HG03135 (cell line): ENCODE data around the gene PGAM5.
A peak's percentile ranks its signal among the peaks of the same experiment; 100 is the strongest.
"Not testable (repeated sequence)": the region's sequence is repeated elsewhere in the genome, so short reads cannot be mapped to it uniquely, and the experiment has no call there.

ENCODE experiments used
- ATAC-seq: cut with Tn5 transposase; IDR thresholded peaks from one replicate; pipeline ENCODE4 v1.9.1; 2021; ENCODE audit warnings: mild to moderate bottlenecking, moderate library complexity; ENCODE audit not compliant: unreplicated experiment

Gene PGAM5

DNA sequence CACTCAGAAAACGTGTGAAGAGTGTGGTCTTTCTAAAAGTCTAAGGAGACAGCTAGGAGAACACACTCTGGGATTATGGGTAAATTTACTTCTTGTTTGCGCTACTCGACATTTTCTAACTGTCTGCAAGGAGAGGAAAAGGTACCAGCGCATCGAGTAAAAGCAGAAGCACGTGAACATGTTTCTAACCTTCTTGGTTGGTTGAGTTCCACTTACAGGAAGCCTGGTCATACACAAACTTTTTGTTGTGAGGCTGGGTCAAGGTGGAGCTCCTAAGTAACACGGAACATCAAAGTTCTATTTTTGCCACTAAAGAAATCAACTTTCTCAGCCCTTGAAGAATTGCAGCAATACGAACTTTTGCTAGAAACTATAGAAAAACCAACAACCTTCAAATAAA lies 31.0 kb downstream of the PGAM5 start:
- ATAC-seq = no peak

GRCh38 chr12:132743831-132744230 lies 33.2 kb downstream of the PGAM5 start:
- ATAC-seq = no peak

- ATAC-seq = no peak
These were observed 36.0 kb downstream of the PGAM5 start for GRCh38 chr12:132746613-132747012.

DNA sequence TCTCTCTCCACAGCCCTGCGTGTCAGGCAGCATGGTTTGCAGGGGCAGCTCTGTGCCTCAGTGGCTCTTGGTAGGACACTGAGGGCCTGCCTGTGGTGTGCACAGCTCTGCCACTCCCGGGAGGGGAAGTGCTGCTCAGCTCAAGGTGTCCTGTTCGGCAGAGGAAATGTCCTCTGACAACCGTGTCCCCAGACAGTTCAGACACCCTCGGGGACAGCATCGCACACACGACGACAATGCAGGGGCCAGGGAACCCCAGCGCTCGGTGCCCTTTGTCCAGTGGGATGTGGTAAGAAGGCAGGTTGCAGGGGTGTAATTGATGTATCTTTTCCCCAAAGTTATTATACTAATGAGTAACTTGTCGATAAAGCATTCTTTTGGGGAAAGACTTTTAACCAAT lies 36.8 kb downstream of the PGAM5 start:
- ATAC-seq = no peak

DNA sequence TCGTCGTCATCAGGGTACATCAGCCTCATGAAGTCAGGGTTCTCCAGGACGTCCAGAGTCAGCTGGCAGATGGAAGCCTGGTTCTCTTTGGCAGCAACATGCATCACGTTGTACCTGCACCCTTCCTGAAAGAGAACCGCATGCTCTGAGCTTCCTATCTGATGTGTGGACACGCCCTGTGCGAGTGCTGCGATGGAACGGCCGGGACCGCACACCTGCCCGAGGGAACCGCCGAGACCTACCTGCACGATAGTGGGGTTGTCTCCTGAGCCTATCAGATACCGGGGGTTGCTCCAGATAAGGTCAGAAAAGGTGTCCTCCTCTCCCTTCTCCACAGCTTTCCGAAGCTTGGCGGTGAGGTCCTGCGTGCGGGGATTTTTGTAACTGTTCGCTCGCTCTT lies 37.3 kb downstream of the PGAM5 start:
- ATAC-seq = no peak

DNA sequence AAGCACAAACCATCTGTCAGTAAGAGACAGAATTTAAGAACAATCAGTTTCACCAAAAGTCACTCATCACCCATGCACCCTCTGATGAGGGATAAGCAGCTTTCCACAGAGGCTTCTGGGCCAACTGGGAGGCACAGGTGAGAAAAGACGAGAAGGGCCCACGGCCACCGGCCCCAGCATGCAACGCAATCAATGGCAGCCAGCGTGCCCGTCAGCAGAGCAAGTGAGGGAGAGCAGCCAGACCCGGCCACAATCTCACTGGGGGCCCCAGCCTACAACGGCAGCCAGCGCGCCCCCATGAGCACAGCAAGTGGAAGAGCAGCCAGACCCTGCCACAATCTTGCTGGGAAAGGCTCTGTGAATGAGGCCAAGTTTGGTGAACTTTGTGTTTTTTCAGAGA lies 37.7 kb downstream of the PGAM5 start:
- ATAC-seq = no peak

DNA sequence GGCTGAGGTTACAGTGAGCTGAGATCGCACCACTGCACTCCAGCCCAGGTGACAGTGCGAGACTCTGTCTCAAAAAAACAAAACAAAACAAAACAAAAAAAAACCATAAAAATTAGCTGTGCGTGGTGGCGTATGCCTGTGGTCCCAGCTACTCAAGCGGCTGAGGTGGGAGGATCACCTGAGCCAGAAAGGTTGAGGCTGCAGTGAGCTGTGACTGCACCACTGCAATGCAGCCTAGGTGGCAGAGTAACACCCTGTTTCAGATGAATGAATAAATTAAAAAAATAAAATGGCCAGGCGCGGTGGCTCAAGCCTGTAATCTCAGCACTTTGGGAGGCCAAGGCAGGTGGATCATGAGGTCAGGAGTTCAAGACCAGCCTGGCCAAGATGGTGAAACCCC lies 43.0 kb downstream of the PGAM5 start:
- ATAC-seq = not testable (repeated sequence)

DNA sequence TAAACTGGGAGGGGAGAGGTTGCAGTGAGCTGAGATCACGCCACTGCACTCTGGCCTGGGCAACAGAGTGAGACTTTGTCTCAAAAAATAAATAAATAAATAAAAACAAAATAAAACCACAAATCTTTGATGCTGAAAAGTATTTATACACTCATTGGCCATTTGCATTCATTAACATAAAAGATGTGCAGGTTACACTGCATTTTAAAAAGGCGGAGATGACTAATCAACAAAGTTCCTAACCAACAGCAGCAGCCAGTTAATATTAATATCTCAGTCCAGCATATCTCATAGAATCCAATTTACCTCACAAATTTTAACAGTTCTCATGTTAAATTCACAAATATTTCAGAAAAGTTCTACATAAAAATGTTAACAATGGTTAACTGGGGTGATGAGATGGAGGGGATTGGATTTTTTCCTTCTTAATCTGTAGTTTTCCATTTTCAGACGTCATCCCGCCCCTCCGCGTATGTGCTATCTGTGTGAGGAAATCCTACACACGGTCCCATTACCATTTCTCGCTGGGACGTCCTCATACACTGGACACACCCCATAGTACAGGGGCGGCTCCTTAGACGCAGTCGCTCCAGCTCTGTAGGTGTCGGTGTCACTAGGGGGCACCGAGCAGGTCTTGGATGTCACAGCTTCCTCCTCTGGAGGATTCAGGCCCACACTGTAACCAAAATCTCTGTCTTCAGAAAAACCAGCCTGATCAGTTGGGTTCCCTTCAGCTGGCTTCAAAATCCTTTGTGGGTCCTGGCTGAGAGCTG lies 43.7 kb downstream of the PGAM5 start:
- no peak for ATAC-seq

DNA sequence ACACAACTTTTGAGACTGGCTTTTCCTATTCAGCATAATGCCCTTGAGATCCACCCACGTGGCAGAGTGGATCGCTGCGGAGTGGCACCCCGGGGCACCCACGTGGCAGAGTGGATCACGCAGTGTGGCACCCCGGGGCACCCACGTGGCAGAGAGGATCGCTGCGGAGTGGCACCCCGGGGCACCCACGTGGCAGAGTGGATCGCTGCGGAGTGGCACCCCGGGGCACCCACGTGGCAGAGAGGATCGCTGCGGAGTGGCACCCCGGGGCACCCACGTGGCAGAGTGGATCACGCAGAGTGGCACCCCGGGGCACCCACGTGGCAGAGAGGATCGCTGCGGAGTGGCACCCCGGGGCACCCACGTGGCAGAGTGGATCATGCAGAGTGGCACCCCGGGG lies 48.2 kb downstream of the PGAM5 start:
- not testable (repeated sequence) for ATAC-seq

DNA sequence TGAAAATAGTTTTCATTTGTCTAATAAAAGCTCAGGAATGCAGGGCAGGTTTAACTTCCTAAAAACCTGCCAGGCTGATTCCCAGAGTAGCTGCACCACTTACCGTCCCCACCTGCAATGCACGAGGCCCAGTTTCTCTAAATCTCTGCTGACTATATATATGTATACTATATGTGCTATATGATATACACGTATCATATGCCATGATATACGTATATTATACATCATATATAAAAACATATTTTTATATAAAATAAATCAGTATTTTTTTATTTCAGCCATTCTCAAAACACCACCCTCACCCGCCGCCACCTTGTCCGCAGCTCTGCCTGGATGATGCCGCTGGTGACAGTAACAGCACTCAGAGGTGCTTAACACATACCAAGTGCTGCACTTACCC lies 48.7 kb downstream of the PGAM5 start:
- no peak for ATAC-seq

- ATAC-seq = peak; percentile 39
These were observed 50.6 kb downstream of the PGAM5 start, which contains the start of gene ANKLE2 for GRCh38 chr12:132761032-132761920. Gene ANKLE2, minus strand, starts transcription at chr12:132761832. Its CDS starts 34 bp downstream, at chr12:132761798.

DNA sequence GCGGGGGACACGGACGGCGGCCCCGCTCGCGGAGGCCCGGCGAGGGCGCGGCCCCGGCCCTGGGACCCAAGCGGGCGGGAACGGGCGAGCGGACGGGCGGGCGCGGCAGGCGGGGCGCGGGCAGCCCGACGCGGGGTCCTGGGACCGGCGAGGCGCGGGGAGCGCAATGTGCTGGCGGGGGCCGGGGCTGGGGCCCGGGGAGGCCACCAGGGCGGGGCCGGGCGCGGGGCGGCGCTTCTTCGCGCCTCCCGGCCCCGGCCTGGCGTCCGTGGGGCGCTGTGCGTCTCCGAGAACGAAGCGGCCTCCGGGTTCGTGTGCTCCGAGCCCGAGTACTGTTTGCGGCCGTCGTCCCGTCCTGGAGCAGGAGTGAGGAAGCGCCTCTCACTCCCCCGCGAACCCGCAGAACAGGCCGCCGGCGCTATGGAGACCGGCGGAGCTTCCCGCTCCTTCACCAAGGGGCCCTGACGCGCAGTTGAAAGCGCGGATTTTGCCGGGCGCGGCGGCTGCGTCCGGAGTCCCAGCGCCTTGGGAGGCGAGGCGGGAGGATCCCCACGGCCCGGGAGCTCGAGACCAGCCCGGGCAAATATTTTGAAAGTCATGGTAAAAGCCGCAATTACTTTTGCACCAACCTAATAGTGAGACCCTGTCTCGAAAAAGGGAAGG lies 51.4 kb downstream of the PGAM5 start:
- ATAC-seq = peak; percentile 77

DNA sequence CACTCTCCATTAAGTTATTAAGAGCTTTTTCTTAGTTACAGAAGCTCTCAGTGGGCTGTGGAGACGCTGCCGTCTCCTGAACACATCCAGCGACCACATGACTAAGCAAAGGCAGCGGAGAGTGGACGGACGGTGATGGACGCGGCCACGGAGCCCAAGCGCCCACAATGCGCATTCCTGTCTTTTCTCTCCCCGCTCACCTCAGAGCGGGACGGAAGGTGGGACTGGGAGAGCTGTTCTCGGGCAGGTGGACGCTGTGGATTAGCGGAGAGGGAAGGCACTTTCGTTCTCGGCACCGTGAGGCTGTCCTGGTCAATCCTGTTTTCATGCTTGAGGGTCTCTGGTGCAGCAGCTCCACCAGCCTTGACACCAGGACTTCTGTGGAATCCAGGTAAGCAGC lies 53.6 kb downstream of the PGAM5 start:
- ATAC-seq = no peak

DNA sequence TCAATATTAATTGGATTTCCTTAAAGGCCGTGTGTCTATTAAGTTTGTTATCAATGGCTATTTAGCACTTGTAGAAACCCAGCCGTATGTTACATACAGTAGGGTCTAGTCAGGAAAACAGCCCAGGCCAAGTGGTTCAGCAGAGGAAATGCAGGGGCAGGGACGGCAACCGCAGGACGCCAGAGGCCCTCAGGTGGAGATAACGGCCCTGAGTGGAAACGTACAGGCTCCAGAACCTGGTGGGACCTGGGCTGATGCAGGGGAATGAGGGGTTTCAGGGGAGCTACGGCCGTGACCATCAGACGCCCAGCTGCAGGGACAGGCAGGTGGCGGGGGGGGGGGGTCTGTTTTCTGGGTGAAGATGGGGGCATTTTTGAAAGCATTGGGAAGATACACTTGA lies 54.7 kb downstream of the PGAM5 start:
- ATAC-seq = no peak

GRCh38 chr12:132766380-132767085 lies 55.9 kb downstream of the PGAM5 start:
- no peak for ATAC-seq

GRCh38 chr12:132771126-132771838 lies 60.6 kb downstream of the PGAM5 start:
- peak; percentile 48 for ATAC-seq
